ENCODE data around the gene CDC73. TPM values are rescaled to one million over a fixed set of nuclear protein-coding genes. Genes with fewer than 3 reads are reported as not detected.

CDC73 gene
- total RNA-seq, 1 donor: 29.7 TPM

- H3K4me3 ChIP-seq (ENCODE audit: insufficient read depth, low read length): no peak overlapping the region
- no peaks in the 10 kb centered on the region for H3K9me3 ChIP-seq (ENCODE audit: low read depth, low read length)
- no peaks in the 10 kb centered on the region for H4K20me1 ChIP-seq (ENCODE audit: insufficient read depth, low read length)
- no peaks in the 10 kb centered on the region for H3K79me2 ChIP-seq (ENCODE audit: insufficient read depth, low read length)
- H3K36me3 ChIP-seq (ENCODE audit: insufficient read depth, low read length): peaks cover 4% of the 10 kb centered on the region
- H3K27me3 ChIP-seq (ENCODE audit: insufficient read depth, low read length): no peaks in the 10 kb centered on the region
- no peak overlapping the region for H3K4me2 ChIP-seq (ENCODE audit: insufficient read depth, low read length)
- no peak for TF ChIP-seq CTCF (IDR thresholded peaks at IDR 0.05; ENCODE audit: extremely low read depth, low read depth, low read length)
- no peak overlapping the region for H3K27ac ChIP-seq (ENCODE audit: low read depth, low read length)
- no peak overlapping the region for H2AFZ ChIP-seq (ENCODE audit: low read length)
- H3K4me1 ChIP-seq (ENCODE audit: insufficient read depth, low read length): no peaks in the 10 kb centered on the region
- no peak for DNase-seq (ENCODE audit: insufficient read length, low spot score, missing footprints)
Observed at GRCh38 chr1:193259636-193260035, 137.8 kb downstream of the CDC73 start.

- DNase-seq (ENCODE audit: insufficient read length, low spot score, missing footprints): no peak
- no peak overlapping the region for H3K4me3 ChIP-seq (ENCODE audit: insufficient read depth, low read length)
- no peaks in the 10 kb centered on the region for H3K27me3 ChIP-seq (ENCODE audit: insufficient read depth, low read length)
- H3K4me1 ChIP-seq (ENCODE audit: insufficient read depth, low read length): no peaks in the 10 kb centered on the region
- no peak for TF ChIP-seq CTCF (IDR thresholded peaks at IDR 0.05; ENCODE audit: extremely low read depth, low read depth, low read length)
- H3K36me3 ChIP-seq (ENCODE audit: insufficient read depth, low read length): peaks cover 4% of the 10 kb centered on the region
- H3K79me2 ChIP-seq (ENCODE audit: insufficient read depth, low read length): no peaks in the 10 kb centered on the region
- H2AFZ ChIP-seq (ENCODE audit: low read length): no peak overlapping the region
- no peak overlapping the region for H3K27ac ChIP-seq (ENCODE audit: low read depth, low read length)
- H4K20me1 ChIP-seq (ENCODE audit: insufficient read depth, low read length): no peaks in the 10 kb centered on the region
- no peaks in the 10 kb centered on the region for H3K9me3 ChIP-seq (ENCODE audit: low read depth, low read length)
- H3K4me2 ChIP-seq (ENCODE audit: insufficient read depth, low read length): no peak overlapping the region
Observed at GRCh38 chr1:193260056-193260745, 138.4 kb downstream of the CDC73 start.

DNA sequence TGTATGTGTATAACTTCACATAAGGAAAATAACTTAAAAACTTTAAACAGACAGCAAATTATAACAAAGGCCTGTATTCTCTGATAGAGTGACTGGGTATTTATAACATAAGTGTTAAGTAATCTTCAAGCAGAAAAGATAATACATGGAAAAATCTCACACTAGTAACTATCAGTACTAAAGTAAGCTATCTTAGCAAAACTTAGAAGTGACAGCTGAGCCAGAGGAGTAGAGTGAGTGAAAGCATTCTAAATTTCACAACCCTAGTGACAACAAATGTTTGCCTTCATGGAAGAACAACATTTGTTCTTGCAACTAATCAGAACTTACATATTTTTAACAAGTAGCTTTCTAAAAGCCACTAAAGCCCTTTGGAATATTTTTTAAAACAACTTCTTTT is 139.1 kb downstream of the CDC73 start:
- H3K4me2 ChIP-seq (ENCODE audit: insufficient read depth, low read length): no peak overlapping the region
- peak; percentile 25 for DNase-seq (ENCODE audit: insufficient read length, low spot score, missing footprints)
- H3K4me3 ChIP-seq (ENCODE audit: insufficient read depth, low read length): no peak overlapping the region
- no peaks in the 10 kb centered on the region for H3K79me2 ChIP-seq (ENCODE audit: insufficient read depth, low read length)
- no peak overlapping the region for H3K27ac ChIP-seq (ENCODE audit: low read depth, low read length)
- no peaks in the 10 kb centered on the region for H3K9me3 ChIP-seq (ENCODE audit: low read depth, low read length)
- H2AFZ ChIP-seq (ENCODE audit: low read length): no peak overlapping the region
- H3K4me1 ChIP-seq (ENCODE audit: insufficient read depth, low read length): no peaks in the 10 kb centered on the region
- no peak for TF ChIP-seq CTCF (IDR thresholded peaks at IDR 0.05; ENCODE audit: extremely low read depth, low read depth, low read length)
- H3K27me3 ChIP-seq (ENCODE audit: insufficient read depth, low read length): no peaks in the 10 kb centered on the region
- no peaks in the 10 kb centered on the region for H4K20me1 ChIP-seq (ENCODE audit: insufficient read depth, low read length)
- H3K36me3 ChIP-seq (ENCODE audit: insufficient read depth, low read length): peaks cover 4% of the 10 kb centered on the region

- H4K20me1 ChIP-seq (ENCODE audit: insufficient read depth, low read length): no peaks in the 10 kb centered on the region
Observed at GRCh38 chr1:193262661-193263060, 140.8 kb downstream of the CDC73 start.

More at GRCh38 chr1:193262661-193263060, 140.8 kb downstream of the CDC73 start:
- no peaks in the 10 kb centered on the region for H3K4me1 ChIP-seq (ENCODE audit: insufficient read depth, low read length)
- no peak overlapping the region for H2AFZ ChIP-seq (ENCODE audit: low read length)
- no peak overlapping the region for H3K4me2 ChIP-seq (ENCODE audit: insufficient read depth, low read length)
- no peaks in the 10 kb centered on the region for H3K27me3 ChIP-seq (ENCODE audit: insufficient read depth, low read length)
- no peak overlapping the region for H3K4me3 ChIP-seq (ENCODE audit: insufficient read depth, low read length)
- no peak for TF ChIP-seq CTCF (IDR thresholded peaks at IDR 0.05; ENCODE audit: extremely low read depth, low read depth, low read length)
- H3K36me3 ChIP-seq (ENCODE audit: insufficient read depth, low read length): peaks cover 4% of the 10 kb centered on the region
- H3K9me3 ChIP-seq (ENCODE audit: low read depth, low read length): no peaks in the 10 kb centered on the region
- H3K27ac ChIP-seq (ENCODE audit: low read depth, low read length): no peak overlapping the region
- DNase-seq (ENCODE audit: insufficient read length, low spot score, missing footprints): no peak
- no peaks in the 10 kb centered on the region for H3K79me2 ChIP-seq (ENCODE audit: insufficient read depth, low read length)
